HFF-Myc (cell line): ENCODE data around the gene FBXL16.

Source experiments
- DNase-seq: peaks from one replicate; pipeline ENCODE4 v3.0.0-alpha.2; 2011; ENCODE audit warnings: low read depth; ENCODE audit errors: extremely low read depth
- H3K4me3 ChIP-seq: replicated peaks from 2 replicates; pipeline ENCODE4 v1.5.1; 2011; ENCODE audit warnings: low read depth, mild to moderate bottlenecking, control low read depth, low read length
- TF ChIP-seq, protein P1 (sequence below): IDR thresholded peaks from 2 replicates; pipeline ENCODE4 v1.5.1; 2012; ENCODE audit warnings: mild to moderate bottlenecking, low read depth, low read length, control low read depth; ENCODE audit errors: missing control alignments

The FBXL16 gene

DNA sequence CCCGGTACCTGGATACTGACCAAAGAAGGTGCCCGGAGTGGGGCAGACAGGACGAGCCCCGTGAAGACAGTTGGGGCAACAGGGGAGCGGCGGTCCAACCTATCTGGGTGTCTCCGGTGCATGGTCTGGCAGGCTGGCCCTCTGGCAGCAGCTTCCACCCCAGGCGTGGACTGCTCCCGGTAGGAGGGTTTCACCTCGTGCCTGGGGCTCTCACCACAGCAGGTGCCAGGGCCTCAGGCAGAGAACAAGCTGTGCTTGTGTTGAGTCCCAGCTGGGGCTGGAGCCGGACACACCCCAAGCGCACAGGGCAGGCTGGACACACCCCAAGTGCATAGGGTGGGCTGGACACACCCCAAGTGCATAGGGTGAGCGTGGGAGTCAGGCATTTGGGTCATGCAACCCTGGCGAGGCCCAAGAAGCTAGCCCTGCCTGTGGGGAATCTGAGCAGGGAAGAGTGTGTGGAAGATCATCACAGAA lies 1.5 kb upstream of the FBXL16 start:
- no peak for DNase-seq
- TF ChIP-seq, protein P1, sequence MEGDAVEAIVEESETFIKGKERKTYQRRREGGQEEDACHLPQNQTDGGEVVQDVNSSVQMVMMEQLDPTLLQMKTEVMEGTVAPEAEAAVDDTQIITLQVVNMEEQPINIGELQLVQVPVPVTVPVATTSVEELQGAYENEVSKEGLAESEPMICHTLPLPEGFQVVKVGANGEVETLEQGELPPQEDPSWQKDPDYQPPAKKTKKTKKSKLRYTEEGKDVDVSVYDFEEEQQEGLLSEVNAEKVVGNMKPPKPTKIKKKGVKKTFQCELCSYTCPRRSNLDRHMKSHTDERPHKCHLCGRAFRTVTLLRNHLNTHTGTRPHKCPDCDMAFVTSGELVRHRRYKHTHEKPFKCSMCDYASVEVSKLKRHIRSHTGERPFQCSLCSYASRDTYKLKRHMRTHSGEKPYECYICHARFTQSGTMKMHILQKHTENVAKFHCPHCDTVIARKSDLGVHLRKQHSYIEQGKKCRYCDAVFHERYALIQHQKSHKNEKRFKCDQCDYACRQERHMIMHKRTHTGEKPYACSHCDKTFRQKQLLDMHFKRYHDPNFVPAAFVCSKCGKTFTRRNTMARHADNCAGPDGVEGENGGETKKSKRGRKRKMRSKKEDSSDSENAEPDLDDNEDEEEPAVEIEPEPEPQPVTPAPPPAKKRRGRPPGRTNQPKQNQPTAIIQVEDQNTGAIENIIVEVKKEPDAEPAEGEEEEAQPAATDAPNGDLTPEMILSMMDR = no peak
- H3K4me3 ChIP-seq = no peak overlapping the region

GRCh38 chr16:706189-707061 lies 824 bp upstream of the FBXL16 start:
- TF ChIP-seq, protein P1 = no peak
- DNase-seq = no peak
- no peak overlapping the region for H3K4me3 ChIP-seq

DNA sequence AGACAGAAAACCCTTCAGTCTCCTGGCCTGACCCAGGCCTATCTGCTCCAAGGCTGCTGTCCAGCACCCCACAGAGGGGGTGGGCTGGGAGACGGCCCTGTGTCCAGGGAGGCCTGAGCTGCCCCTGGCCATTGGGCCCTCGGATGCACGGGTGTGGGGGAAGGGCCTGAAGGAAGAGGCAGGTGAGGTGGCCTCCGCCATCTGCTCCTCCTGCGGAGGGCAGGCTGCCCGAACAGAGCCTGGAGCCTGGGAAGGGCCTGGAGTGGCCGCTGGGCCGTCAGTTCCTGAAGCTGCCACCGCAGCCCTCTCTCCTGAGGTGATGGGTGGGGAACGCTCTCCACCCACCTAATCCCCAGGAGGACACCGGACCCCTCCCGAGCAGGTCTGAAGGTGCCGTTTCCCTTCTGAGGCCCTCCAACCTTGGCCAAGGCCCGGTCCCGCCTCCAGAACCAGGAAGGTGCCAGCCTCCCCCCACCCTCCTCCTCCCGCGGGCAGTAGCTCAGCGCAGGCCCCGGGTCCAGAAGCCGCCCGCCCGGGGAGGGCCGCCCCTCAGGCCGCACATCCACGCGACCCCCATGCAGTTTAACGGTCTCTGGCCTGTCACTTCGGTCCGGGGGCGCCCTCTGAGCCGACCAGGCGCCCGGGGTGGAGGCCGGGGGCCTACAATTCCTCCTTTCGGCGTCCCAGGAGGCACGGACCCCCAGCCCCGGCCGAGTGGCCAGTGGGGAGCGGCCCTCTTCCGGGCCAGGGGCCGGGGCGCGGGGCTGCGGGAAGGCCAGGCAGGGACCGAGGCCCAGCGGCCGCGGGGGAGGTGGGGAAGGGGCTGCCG lies 835 bp downstream of the FBXL16 start:
- DNase-seq = no peak
- TF ChIP-seq, protein P1 = no peak

GRCh38 chr16:704047-704446 lies 1.6 kb downstream of the FBXL16 start:
- H3K4me3 ChIP-seq = no peak overlapping the region
- TF ChIP-seq, protein P1 = no peak
- no peak for DNase-seq

More for the DNA sequence above, 835 bp downstream of the FBXL16 start:
- no peak overlapping the region for H3K4me3 ChIP-seq

DNA sequence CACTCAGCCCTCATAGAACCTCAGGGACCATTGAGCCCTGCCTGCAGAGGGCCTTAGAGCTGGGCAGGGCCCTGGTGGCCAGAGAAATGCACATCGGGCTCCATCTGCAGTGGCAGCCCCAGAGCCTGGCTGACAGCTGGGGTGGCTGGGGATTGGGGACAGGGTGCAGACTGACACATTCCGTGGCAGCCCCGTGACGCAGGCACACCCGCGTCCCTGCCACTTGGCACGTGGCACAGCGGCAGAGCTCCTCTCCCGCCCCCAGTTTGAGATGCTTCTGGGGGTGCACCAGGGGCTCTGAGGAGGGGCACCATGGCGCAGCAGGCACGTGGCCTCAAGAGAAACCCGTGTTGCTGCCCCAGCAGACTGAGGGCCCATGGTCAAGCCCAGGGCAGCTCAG lies 2.2 kb downstream of the FBXL16 start:
- DNase-seq = no peak
- H3K4me3 ChIP-seq = no peak overlapping the region
- TF ChIP-seq, protein P1 = no peak

DNA sequence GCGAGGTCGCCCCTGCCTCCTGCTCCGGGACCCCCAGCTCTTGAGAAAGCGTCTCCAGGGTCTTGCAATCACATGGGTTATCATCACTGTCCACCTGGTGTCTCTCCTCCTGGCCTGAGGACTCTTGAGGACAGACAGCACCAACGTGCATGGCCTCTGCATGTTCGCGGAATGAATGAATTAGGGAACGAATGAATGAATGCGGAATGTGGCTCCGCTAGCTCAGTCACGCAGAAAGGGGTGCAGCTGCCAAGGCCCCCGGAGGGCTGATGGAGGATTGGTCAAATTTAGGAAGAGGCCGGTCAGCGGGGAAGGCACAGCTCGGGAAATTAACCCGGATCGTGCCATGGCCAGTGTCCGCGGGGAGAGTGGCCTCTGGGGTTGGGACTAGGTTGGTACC lies 3.3 kb downstream of the FBXL16 start:
- no peak for DNase-seq
- no peak overlapping the region for H3K4me3 ChIP-seq
- TF ChIP-seq, protein P1 = no peak
